HG02885 (cell line): ENCODE measurements around the gene WDR48.

Source experiments
- ATAC-seq: cut with Tn5 transposase; IDR thresholded peaks from one replicate; pipeline ENCODE4 v1.9.1; 2021; ENCODE audit warnings: mild to moderate bottlenecking; ENCODE audit not compliant: unreplicated experiment, poor library complexity

WDR48 gene

GRCh38 chr3:39099738-39100499 is 48.1 kb downstream of the WDR48 start:
- no peak for ATAC-seq

- no peak for ATAC-seq
Observed at GRCh38 chr3:39100500-39100886, 48.7 kb downstream of the WDR48 start.

GRCh38 chr3:39101022-39101689 is 49.3 kb downstream of the WDR48 start:
- ATAC-seq: peak; percentile 74

- ATAC-seq: no peak
Observed at GRCh38 chr3:39102504-39103323, 50.9 kb downstream of the WDR48 start.

GRCh38 chr3:39103324-39103693 is 51.5 kb downstream of the WDR48 start:
- no peak for ATAC-seq

- no peak for ATAC-seq
Observed at GRCh38 chr3:39103791-39104552, 52.2 kb downstream of the WDR48 start.

- ATAC-seq: no peak
Observed at GRCh38 chr3:39104961-39105686, 53.3 kb downstream of the WDR48 start.

- no peak for ATAC-seq
Observed at GRCh38 chr3:39105687-39106063, 53.9 kb downstream of the WDR48 start.

- ATAC-seq: no peak
Observed at GRCh38 chr3:39106281-39106811, 54.5 kb downstream of the WDR48 start.

GRCh38 chr3:39106851-39107387 is 55.1 kb downstream of the WDR48 start:
- ATAC-seq: peak; percentile 3

- ATAC-seq: peak; percentile 73
Observed at GRCh38 chr3:39107388-39108199, 55.8 kb downstream of the WDR48 start, which contains the start of the genes GORASP1 and TTC21A. Gene GORASP1 (minus strand): TSS chr3:39107627. CDS start chr3:39107541, 86 bp downstream. Gene TTC21A (plus strand): TSS chr3:39107680. CDS start chr3:39107838, 158 bp downstream.

GRCh38 chr3:39108200-39108710 is 56.4 kb downstream of the WDR48 start:
- peak; percentile 73 for ATAC-seq

- ATAC-seq: no peak
Observed at GRCh38 chr3:39109086-39109485, 57.3 kb downstream of the WDR48 start.

GRCh38 chr3:39110041-39110639 is 58.3 kb downstream of the WDR48 start:
- ATAC-seq: no peak

- ATAC-seq: no peak
Observed at GRCh38 chr3:39112113-39112512, 60.3 kb downstream of the WDR48 start.

- no peak for ATAC-seq
Observed at GRCh38 chr3:39112535-39112934, 60.7 kb downstream of the WDR48 start.

- ATAC-seq: no peak
Observed at GRCh38 chr3:39113291-39113690, 61.5 kb downstream of the WDR48 start.

- ATAC-seq: no peak
Observed at GRCh38 chr3:39114456-39114855, 62.6 kb downstream of the WDR48 start.
